Hepatocyte (in vitro differentiated cells): ENCODE data around the gene NOS1AP. TPM values are rescaled to one million over a fixed set of nuclear protein-coding genes. Genes with fewer than 3 reads are reported as not detected.

Experiments
- DNase-seq: peaks from one replicate; pipeline ENCODE4 v3.0.0-alpha.2; 2016; ENCODE audit warnings: low spot score
- H2AFZ ChIP-seq: fragments of 200-600 bp; sonication (generic); 2 replicates; pipeline ENCODE4 v1.6.0; 2016; ENCODE audit warnings: antibody characterized with exemption, mild to moderate bottlenecking
- H3K27ac ChIP-seq: fragments of 200-600 bp; sonication (generic); 2 replicates; pipeline ENCODE4 v1.5.1; 2016; ENCODE audit warnings: mild to moderate bottlenecking
- H3K27me3 ChIP-seq: fragments of 200-600 bp; sonication (generic); 2 replicates; pipeline ENCODE4 v1.6.1; 2016
- H3K36me3 ChIP-seq: fragments of 200-600 bp; sonication (generic); replicated peaks from 2 replicates; pipeline ENCODE4 v1.5.1; 2016; ENCODE audit warnings: low read depth; ENCODE audit not compliant: insufficient read depth
- H3K4me1 ChIP-seq: fragments of 200-600 bp; sonication (generic); 2 replicates; pipeline ENCODE4 v1.5.1; 2016; ENCODE audit warnings: mild to moderate bottlenecking, moderate library complexity; ENCODE audit not compliant: insufficient read depth
- H3K4me2 ChIP-seq: fragments of 200-600 bp; sonication (generic); 2 replicates; pipeline ENCODE4 v1.6.0; 2016
- H3K4me3 ChIP-seq: fragments of 200-600 bp; sonication (generic); 2 replicates; pipeline ENCODE4 v1.5.1; 2016; ENCODE audit warnings: mild to moderate bottlenecking
- H3K79me2 ChIP-seq: fragments of 200-600 bp; sonication (generic); 2 replicates; pipeline ENCODE4 v1.6.0; 2017; ENCODE audit warnings: mild to moderate bottlenecking
- H3K9me2 ChIP-seq: fragments of 200-600 bp; sonication (generic); replicated peaks from 2 replicates; pipeline ENCODE4 v1.6.0; 2017; ENCODE audit warnings: mild to moderate bottlenecking; ENCODE audit not compliant: insufficient read depth
- H3K9me3 ChIP-seq: fragments of 200-600 bp; sonication (generic); 2 replicates; pipeline ENCODE4 v1.5.1; 2016; ENCODE audit warnings: low read depth, mild to moderate bottlenecking
- H4K20me1 ChIP-seq: fragments of 200-600 bp; sonication (generic); 2 replicates; pipeline ENCODE4 v1.6.0; 2016; ENCODE audit warnings: mild to moderate bottlenecking; ENCODE audit not compliant: insufficient read depth, poor library complexity, severe bottlenecking
- CTCF ChIP-seq: fragments of 200-600 bp; sonication (generic); IDR thresholded peaks from 2 replicates; pipeline ENCODE4 v1.5.1; 2016; ENCODE audit warnings: antibody characterized with exemption, mild to moderate bottlenecking; ENCODE audit not compliant: poor library complexity
- EZH2 ChIP-seq: fragments of 200-600 bp; sonication (generic); IDR thresholded peaks from 2 replicates; pipeline ENCODE4 v1.6.1; 2016; ENCODE audit warnings: antibody characterized with exemption, mild to moderate bottlenecking, borderline replicate concordance
- EZH2phosphoT487 ChIP-seq: fragments of 200-600 bp; sonication (generic); IDR thresholded peaks from one replicate; pipeline ENCODE4 v1.6.1; 2018; ENCODE audit warnings: antibody characterized with exemption, mild to moderate bottlenecking, low read depth, moderate library complexity; ENCODE audit not compliant: unreplicated experiment, severe bottlenecking
- WGBS: methylation state at CpG from one replicate; pipeline ENCODE4 v1.1.6; 2016; ENCODE audit warnings: low lambda C conversion rate; ENCODE audit errors: missing lambda C conversion rate; 5-methylcytosine and 5-hydroxymethylcytosine counted together
- polyA plus RNA-seq: library from polyadenylated mRNA; unstranded; fragments of >200 nt; fragmentation: Nextera tagmentation; extraction: Ambion mirVana; gene quantifications from 2 replicates; pipeline ENCODE4 v1.2.1, GENCODE V29; 2016
- total RNA-seq: library from RNA; depleted of rRNA; stranded (reverse); fragments of >200 nt; gene quantifications from 2 replicates; pipeline ENCODE4 v1.2.3, GENCODE V29; 2014

The NOS1AP gene
- total and polyA plus RNA-seq, 2 experiments from 2014 or later, result 0.97 to 4.4 TPM

GRCh38 chr1:162397039-162397448 lies 327.6 kb downstream of the NOS1AP start:
- H4K20me1 ChIP-seq, result no peaks in the 10 kb centered on the region
- TF ChIP-seq EZH2phosphoT487 (no peak), CTCF (no peak), EZH2 (no peak)
- H3K9me3 ChIP-seq, result no peaks in the 10 kb centered on the region
- no peak overlapping the region for H2AFZ ChIP-seq
- H3K9me2 ChIP-seq, result no peaks in the 10 kb centered on the region
- DNase-seq, result no peak
- WGBS, result 86% methylated on average over 3 of the region's 3 CpGs
- H3K4me2 ChIP-seq, result no peak overlapping the region
- no peak overlapping the region for H3K4me3 ChIP-seq
- no peaks in the 10 kb centered on the region for H3K79me2 ChIP-seq
- no peak overlapping the region for H3K27ac ChIP-seq
- H3K4me1 ChIP-seq, result no peaks in the 10 kb centered on the region
- H3K27me3 ChIP-seq, result no peaks in the 10 kb centered on the region
- H3K36me3 ChIP-seq, result no peaks in the 10 kb centered on the region

- 45% methylated on average over 3 of the region's 3 CpGs for WGBS
- no peak overlapping the region for H2AFZ ChIP-seq
- H3K4me3 ChIP-seq, result no peak overlapping the region
- H3K27ac ChIP-seq, result no peak overlapping the region
- no peaks in the 10 kb centered on the region for H3K9me3 ChIP-seq
- no peak for DNase-seq
- H4K20me1 ChIP-seq, result no peaks in the 10 kb centered on the region
- H3K27me3 ChIP-seq, result no peaks in the 10 kb centered on the region
- no peaks in the 10 kb centered on the region for H3K4me1 ChIP-seq
- TF ChIP-seq EZH2 (no peak), CTCF (no peak), EZH2phosphoT487 (no peak)
- H3K9me2 ChIP-seq, result no peaks in the 10 kb centered on the region
- H3K4me2 ChIP-seq, result no peak overlapping the region
- H3K36me3 ChIP-seq, result no peaks in the 10 kb centered on the region
- H3K79me2 ChIP-seq, result no peaks in the 10 kb centered on the region
Measured at GRCh38 chr1:162397943-162398560, 328.6 kb downstream of the NOS1AP start.

- 80% methylated on average over 8 of the region's 8 CpGs for WGBS
- Histone ChIP-seq H2AFZ (no peak overlapping the region), H3K4me2 (no peak overlapping the region)
Measured at GRCh38 chr1:162398999-162399580, 329.6 kb downstream of the NOS1AP start.

More at GRCh38 chr1:162398999-162399580, 329.6 kb downstream of the NOS1AP start:
- TF ChIP-seq EZH2, result no peak
- TF ChIP-seq CTCF, result no peak
- TF ChIP-seq EZH2phosphoT487, result no peak
- Histone ChIP-seq H3K4me1 (no peaks in the 10 kb centered on the region), H3K27ac (no peak overlapping the region), H3K36me3 (no peaks in the 10 kb centered on the region), H3K9me3 (no peaks in the 10 kb centered on the region), H3K4me3 (no peak overlapping the region), H4K20me1 (no peaks in the 10 kb centered on the region), H3K27me3 (no peaks in the 10 kb centered on the region), H3K79me2 (no peaks in the 10 kb centered on the region), H3K9me2 (no peaks in the 10 kb centered on the region)
- DNase-seq, result no peak
